NB4 (cell line): ENCODE measurements around the gene TRIM62.

ENCODE experiments used
- POLR2A ChIP-seq: IDR thresholded peaks from 2 replicates; pipeline ENCODE4 v1.6.1; 2011; ENCODE audit warnings: mild to moderate bottlenecking; ENCODE audit not compliant: insufficient read length; ENCODE audit errors: extremely low read depth
- TF ChIP-seq, protein P1 (sequence below): IDR thresholded peaks from one replicate; pipeline ENCODE4 v1.5.1; 2012; ENCODE audit warnings: low read depth, low read length

GRCh38 chr1:33163621-33164519 lies 18.0 kb downstream of the TRIM62 start:
- TF ChIP-seq, protein P1, sequence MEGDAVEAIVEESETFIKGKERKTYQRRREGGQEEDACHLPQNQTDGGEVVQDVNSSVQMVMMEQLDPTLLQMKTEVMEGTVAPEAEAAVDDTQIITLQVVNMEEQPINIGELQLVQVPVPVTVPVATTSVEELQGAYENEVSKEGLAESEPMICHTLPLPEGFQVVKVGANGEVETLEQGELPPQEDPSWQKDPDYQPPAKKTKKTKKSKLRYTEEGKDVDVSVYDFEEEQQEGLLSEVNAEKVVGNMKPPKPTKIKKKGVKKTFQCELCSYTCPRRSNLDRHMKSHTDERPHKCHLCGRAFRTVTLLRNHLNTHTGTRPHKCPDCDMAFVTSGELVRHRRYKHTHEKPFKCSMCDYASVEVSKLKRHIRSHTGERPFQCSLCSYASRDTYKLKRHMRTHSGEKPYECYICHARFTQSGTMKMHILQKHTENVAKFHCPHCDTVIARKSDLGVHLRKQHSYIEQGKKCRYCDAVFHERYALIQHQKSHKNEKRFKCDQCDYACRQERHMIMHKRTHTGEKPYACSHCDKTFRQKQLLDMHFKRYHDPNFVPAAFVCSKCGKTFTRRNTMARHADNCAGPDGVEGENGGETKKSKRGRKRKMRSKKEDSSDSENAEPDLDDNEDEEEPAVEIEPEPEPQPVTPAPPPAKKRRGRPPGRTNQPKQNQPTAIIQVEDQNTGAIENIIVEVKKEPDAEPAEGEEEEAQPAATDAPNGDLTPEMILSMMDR, result no peak
- no peak for TF ChIP-seq POLR2A
